Motor neuron (in vitro differentiated cells): Measurements from ENCODE around the gene HRC. TPM values are rescaled to one million over a fixed set of nuclear protein-coding genes. Genes with fewer than 3 reads are reported as not detected.
"Not testable (repeated sequence)": the region's sequence is repeated elsewhere in the genome, so short reads cannot be mapped to it uniquely, and the experiment has no call there.

ENCODE experiments used
- ATAC-seq, 8 experiments: fragments of 200-7000 bp; cut with Tn5 transposase; replicated peaks in 6 of 8; 2 replicates each; pipeline ENCODE4 v1.8.0; 2021; ENCODE audit warnings: mild to moderate bottlenecking in 8 of 8, moderate library complexity in 8 of 8
- H3K27ac ChIP-seq, 2 donors: fragments of 250-450 bp; sonication (Bioruptor Pico); 2 replicates each; pipeline ENCODE4 v1.9.0; 2021; ENCODE audit warnings: antibody characterized with exemption in 2 of 2, mild to moderate bottlenecking in 2 of 2, moderate library complexity in 1 of 2
- H3K4me1 ChIP-seq, 2 donors: fragments of 250-450 bp; sonication (Bioruptor Pico); replicated peaks in 1 of 2; 2 replicates each; pipeline ENCODE4 v1.6.1; 2021; ENCODE audit warnings: antibody characterized with exemption in 2 of 2, mild to moderate bottlenecking in 2 of 2, moderate library complexity in 1 of 2
- H3K4me3 ChIP-seq, 5 donors: fragments of 250-450 bp; sonication (Bioruptor Pico); 2 replicates each; pipeline ENCODE4 v1.9.0; 2021; ENCODE audit warnings: antibody characterized with exemption in 5 of 5, mild to moderate bottlenecking in 5 of 5, moderate library complexity in 4 of 5
- WGBS, 10 experiments: fragments of 450-650 bp; shearing (Covaris generic); methylation state at CpG; one replicate each; pipeline ENCODE4 v1.0.0; 2022; 5-methylcytosine and 5-hydroxymethylcytosine counted together
- in situ Hi-C, 9 experiments: fragments of 400-800 bp; cut with MboI; loops; one replicate each; pipeline ENCODE4 v1.15.0; 2021; ENCODE audit warnings: low sequenced_read_pairs in 9 of 9, low pct_unique_long_range_greater_than_20kb in 2 of 9; ENCODE audit not compliant: unreplicated experiment in 9 of 9
- total RNA-seq, 8 experiments: library from RNA; unstranded; fragments of 300-600 nt; gene quantifications; 2 replicates each; pipeline versions ENCODE4 v1.2.3 to v1.2.4, GENCODE V29; 2022

Gene HRC
- total RNA-seq, 8 experiments from 2014 or later = 0.81 to 55.7 (median 12.3) TPM

DNA sequence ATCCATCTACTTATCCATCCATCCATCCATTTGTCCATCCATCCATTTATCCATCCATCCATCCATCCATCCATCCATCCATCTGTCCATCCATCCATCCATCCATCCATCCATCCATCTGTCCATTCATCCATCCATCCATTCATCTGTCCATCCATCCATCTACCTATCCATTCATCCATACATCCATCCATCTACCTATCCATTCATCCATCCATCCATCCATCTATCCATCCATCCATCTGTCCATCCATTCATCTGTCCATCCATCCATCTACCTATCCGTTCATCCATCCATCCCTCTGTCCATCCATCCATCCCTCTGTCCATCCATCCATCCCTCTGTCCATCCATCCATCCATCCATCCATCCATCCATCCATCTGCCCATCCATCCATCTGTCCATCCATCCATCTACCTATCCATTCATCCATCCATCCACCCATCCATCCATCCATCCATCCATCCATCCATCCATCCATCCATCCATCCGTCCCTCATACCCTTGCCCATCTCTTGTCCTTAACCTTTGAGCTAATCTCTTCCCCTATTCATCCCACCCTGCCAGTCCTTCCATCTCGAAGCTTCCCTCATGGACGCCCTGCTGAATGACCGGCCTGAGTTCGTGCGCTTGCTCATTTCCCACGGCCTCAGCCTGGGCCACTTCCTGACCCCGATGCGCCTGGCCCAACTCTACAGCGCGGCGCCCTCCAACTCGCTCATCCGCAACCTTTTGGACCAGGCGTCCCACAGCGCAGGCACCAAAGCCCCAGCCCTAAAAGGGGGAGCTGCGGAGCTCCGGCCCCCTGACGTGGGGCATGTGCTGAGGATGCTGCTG lies 27.0 kb upstream of the HRC start:
- H3K4me1 ChIP-seq, H3K27ac ChIP-seq, H3K4me3 ChIP-seq, ATAC-seq, in situ Hi-C loops: not testable (repeated sequence)
- WGBS, 10 experiments = 60 to 97% (median 89%) methylated on average over 1 to 17 of the region's 20 CpGs

GRCh38 chr19:49180659-49181058 lies 25.5 kb upstream of the HRC start:
- ATAC-seq = no peak
- 74 to 96% (median 87%) methylated on average over 3 to 4 of the region's 4 CpGs; no CpG with 5 or more reads in 2 of the 10 experiments for WGBS, 10 experiments
- H3K4me3 ChIP-seq = no peak overlapping the region
- in situ Hi-C loops = no loop called here
- H3K4me1 ChIP-seq = no peaks in the 10 kb centered on the region
- H3K27ac ChIP-seq = no peak overlapping the region

- Histone ChIP-seq H3K4me1 (no peaks in the 10 kb centered on the region), H3K27ac (no peak overlapping the region), H3K4me3 (no peak overlapping the region)
- in situ Hi-C loops = no loop called here
- ATAC-seq = no peak
- WGBS, 10 experiments = 86 to 100% (median 94%) methylated on average over 1 to 2 of the region's 2 CpGs; no CpG with 5 or more reads in 3 of the 10 experiments
Measured at GRCh38 chr19:49173198-49173597, 18.0 kb upstream of the HRC start.

DNA sequence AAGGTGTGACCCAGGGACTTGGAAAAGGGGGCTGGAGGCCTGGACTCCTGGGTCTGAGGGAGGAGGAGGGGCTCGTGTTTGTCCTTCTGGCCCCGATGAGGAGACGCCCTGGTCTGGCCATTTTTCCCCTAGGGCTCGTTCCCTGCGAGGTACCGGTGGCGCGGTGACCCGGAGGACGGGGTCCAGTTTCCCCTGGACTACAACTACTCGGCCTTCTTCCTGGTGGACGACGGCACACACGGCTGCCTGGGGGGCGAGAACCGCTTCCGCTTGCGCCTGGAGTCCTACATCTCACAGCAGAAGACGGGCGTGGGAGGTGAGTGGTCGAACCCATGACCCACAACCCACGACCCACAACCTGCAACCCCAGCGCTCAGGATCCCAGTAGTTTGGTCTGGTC lies 13.2 kb upstream of the HRC start:
- in situ Hi-C loops = no loop called here
- no peak for ATAC-seq
- 93 to 100% (median 99%) methylated on average over 2 to 9 of the region's 23 CpGs; no CpG with 5 or more reads in 6 of the 10 experiments for WGBS, 10 experiments

DNA sequence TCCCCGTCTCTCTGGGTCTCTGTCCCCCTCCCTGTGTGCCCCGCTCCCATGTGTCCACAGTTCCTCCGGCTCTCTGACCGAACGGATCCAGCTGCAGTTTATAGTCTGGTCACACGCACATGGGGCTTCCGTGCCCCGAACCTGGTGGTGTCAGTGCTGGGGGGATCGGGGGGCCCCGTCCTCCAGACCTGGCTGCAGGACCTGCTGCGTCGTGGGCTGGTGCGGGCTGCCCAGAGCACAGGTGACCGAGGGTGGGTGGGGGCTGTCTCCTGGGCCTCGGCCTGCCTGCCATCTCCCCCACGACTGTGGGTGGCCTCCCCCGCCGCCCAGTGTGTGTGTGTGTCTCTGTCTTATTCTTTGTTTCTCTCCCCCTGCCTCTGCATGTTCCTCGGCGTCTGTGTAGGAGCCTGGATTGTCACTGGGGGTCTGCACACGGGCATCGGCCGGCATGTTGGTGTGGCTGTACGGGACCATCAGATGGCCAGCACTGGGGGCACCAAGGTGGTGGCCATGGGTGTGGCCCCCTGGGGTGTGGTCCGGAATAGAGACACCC lies 12.7 kb upstream of the HRC start:
- in situ Hi-C loops = no loop called here
- Histone ChIP-seq H3K4me3 (no peak overlapping the region), H3K27ac (peak overlapping the region in 1 of 2 donors; percentile 46), H3K4me1 (peaks cover 3 to 9% of the 10 kb centered on the region in 2 donors)
- WGBS, 10 experiments = 82% methylated on average over 2 of the region's 25 CpGs; no CpG with 5 or more reads in 9 of the 10 experiments
- peak in 4 of 8 experiments; percentile 19 to 31 (median 26) for ATAC-seq

More for the DNA sequence above, 13.2 kb upstream of the HRC start:
- H3K27ac ChIP-seq = no peak overlapping the region
- H3K4me1 ChIP-seq = peaks cover 3 to 9% of the 10 kb centered on the region in 2 donors
- no peak overlapping the region for H3K4me3 ChIP-seq

DNA sequence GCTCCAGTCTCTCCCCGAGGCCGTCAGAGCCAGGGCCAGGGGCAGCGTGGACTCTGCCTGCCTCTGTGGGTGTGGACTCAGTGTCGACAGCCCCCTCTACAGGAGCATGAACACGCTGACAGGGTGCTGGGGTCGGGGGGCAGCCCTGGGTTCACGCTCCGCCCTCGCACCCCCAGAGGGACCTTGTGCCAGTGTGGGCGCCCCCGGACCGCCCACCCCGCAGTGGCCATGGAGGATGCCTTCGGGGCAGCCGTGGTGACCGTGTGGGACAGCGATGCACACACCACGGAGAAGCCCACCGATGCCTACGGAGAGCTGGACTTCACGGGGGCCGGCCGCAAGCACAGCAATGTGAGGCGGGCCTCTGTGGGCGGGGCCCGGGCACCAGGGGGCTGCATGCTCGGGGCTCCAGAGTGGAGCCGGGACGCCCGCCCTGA lies 10.7 kb upstream of the HRC start:
- no peak overlapping the region for H3K27ac ChIP-seq
- WGBS, 10 experiments = 10 to 47% methylated on average over 2 to 5 of the region's 30 CpGs; no CpG with 5 or more reads in 8 of the 10 experiments
- ATAC-seq = peak in 6 of 8 experiments; percentile 24 to 49 (median 34)
- H3K4me1 ChIP-seq = peaks cover 3 to 9% of the 10 kb centered on the region in 2 donors
- no peak overlapping the region for H3K4me3 ChIP-seq
- in situ Hi-C loops = no loop called here

DNA sequence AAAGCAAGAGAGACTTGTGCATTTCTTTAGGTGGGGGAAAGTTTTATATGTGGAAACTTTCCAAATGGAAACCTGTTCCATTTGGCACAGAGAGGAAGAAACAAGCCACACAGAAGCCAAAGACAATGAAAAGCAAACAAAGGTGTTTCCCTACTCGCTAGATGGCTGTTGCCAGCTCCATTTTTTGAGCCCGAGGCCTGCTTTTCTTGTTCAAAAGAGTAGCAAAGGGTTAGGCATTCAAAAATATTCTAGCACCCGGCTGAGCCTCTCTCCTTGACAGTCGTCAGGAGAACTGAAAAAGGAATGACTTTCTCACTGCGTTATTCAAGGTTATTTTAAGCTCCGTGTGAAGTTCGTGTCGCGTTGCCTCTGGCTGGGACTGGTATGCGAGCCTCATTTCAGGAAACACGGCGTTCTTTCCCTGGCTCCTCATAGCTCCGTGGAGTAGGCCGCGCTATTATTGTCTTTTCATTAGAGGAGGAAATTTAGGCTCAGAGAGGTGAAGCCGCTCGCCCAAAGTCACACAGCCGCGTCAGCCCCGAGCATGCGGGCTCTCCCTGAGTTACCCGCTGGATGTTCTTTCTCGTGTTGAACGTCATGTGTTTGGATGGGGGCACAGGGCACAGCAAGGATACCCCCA lies 10.0 kb upstream of the HRC start:
- H3K4me3 ChIP-seq = no peak overlapping the region
- H3K4me1 ChIP-seq = peaks cover 3 to 9% of the 10 kb centered on the region in 2 donors
- peak in 6 of 8 experiments; percentile 12 to 76 (median 23) for ATAC-seq
- 38 to 93% (median 63%) methylated on average over 2 to 17 of the region's 24 CpGs; no CpG with 5 or more reads in 1 of the 10 experiments for WGBS, 10 experiments
- in situ Hi-C loops = no loop called here
- H3K27ac ChIP-seq = no peak overlapping the region

GRCh38 chr19:49161987-49162386 lies 6.8 kb upstream of the HRC start:
- Histone ChIP-seq H3K27ac (no peak overlapping the region), H3K4me3 (no peak overlapping the region), H3K4me1 (peaks cover 15 to 25% of the 10 kb centered on the region in 2 donors)
- 50% methylated on average over 1 of the region's 4 CpGs; no CpG with 5 or more reads in 9 of the 10 experiments for WGBS, 10 experiments
- in situ Hi-C loops = no loop called here
- ATAC-seq = no peak

- H3K4me3 ChIP-seq = no peak overlapping the region
- H3K27ac ChIP-seq = no peak overlapping the region
- H3K4me1 ChIP-seq = peaks cover 21 to 29% of the 10 kb centered on the region in 2 donors
- ATAC-seq = no peak
- 45 to 100% (median 94%) methylated on average over 1 to 6 of the region's 13 CpGs; no CpG with 5 or more reads in 3 of the 10 experiments for WGBS, 10 experiments
- in situ Hi-C loops = no loop called here
Measured at GRCh38 chr19:49160450-49161189, 5.4 kb upstream of the HRC start.

DNA sequence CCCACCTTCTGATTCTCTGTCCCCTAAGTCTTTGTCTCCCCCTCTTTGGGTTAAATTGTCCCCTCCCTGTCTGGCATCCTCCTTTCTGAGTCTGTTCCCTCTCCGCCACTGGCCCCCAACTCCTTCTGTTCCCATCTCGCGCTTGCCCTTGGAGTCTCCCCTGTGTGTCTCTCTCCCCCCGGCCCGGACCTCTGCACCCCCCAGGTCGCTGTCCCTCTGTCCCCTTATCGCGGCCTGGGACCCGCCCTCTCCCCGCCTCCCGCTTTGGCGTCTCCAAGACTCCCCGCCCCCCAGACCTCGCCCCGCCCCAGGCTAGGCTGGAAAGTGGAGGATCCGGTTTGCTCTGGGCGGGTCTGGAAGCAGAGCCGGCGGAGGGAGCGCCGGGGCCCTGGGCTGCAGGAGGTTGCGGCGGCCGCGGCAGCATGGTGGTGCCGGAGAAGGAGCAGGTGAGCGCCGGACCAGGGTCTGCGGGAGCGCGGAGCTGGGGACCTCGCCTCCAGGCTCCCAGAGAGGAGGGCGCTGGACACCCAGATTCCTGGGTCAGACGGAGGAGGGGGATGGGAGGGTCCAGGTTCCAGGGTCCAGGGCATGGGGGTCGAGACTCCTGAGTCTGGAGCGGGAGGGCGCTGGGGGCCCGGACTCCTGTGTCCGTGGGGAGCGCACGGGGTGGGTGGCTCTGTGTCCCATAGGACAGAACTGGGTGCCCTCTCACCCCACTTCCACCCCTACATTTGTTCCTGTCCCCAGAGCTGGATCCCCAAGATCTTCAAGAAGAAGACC lies 2.4 kb upstream of the HRC start, which contains the start of gene TRPM4:
Gene TRPM4, plus strand, starts transcription at position 348 of the 780 bp plus-strand sequence. Its CDS starts 75 bp downstream, at position 423.
- 0 to 7% methylated on average over 2 to 3 of the region's 41 CpGs; no CpG with 5 or more reads in 8 of the 10 experiments for WGBS, 10 experiments
- peak; percentile 79 to 96 (median 87) for ATAC-seq
- in situ Hi-C loops = no loop called here

GRCh38 chr19:49155820-49156346 lies 687 bp upstream of the HRC start:
- H3K4me3 ChIP-seq = peak overlapping the region in 2 of 5 donors; percentile 4 to 6
- peak overlapping the region; percentile 59 to 72 for H3K27ac ChIP-seq
- H3K4me1 ChIP-seq = peaks cover 34 to 42% of the 10 kb centered on the region in 2 donors
- 35% methylated on average over 2 of the region's 4 CpGs; no CpG with 5 or more reads in 9 of the 10 experiments for WGBS, 10 experiments
- in situ Hi-C loops = no loop called here
- peak in 5 of 8 experiments; percentile 1 to 25 (median 15) for ATAC-seq

More for the DNA sequence above, 2.4 kb upstream of the HRC start, which contains the start of gene TRPM4:
- Histone ChIP-seq H3K4me3 (peak within 1 kb of the TSS; percentile 77 to 96 (median 82)), H3K4me1 (peaks cover 29 to 37% of the 10 kb centered on the region in 2 donors), H3K27ac (peak within 1 kb of the TSS; percentile 51 to 55)
